GM21390 (cell line): Measurements from ENCODE around the gene SPACA7.
"Not testable (repeated sequence)": the region's sequence is repeated elsewhere in the genome, so short reads cannot be mapped to it uniquely, and the experiment has no call there.

Experiments
- ATAC-seq: cut with Tn5 transposase; IDR thresholded peaks from one replicate; pipeline ENCODE4 v1.9.1; 2021; ENCODE audit not compliant: unreplicated experiment

Gene SPACA7

GRCh38 chr13:112349681-112350080 lies 26.5 kb upstream of the SPACA7 start:
- ATAC-seq: no peak

GRCh38 chr13:112350300-112350699 lies 25.9 kb upstream of the SPACA7 start:
- no peak for ATAC-seq

GRCh38 chr13:112351825-112352224 lies 24.3 kb upstream of the SPACA7 start:
- no peak for ATAC-seq

GRCh38 chr13:112353856-112354255 lies 22.3 kb upstream of the SPACA7 start:
- no peak for ATAC-seq

GRCh38 chr13:112354330-112355273 lies 21.6 kb upstream of the SPACA7 start:
- ATAC-seq: no peak

- no peak for ATAC-seq
Observed at GRCh38 chr13:112355274-112355838, 20.8 kb upstream of the SPACA7 start.

GRCh38 chr13:112356190-112356589 lies 20.0 kb upstream of the SPACA7 start:
- no peak for ATAC-seq

GRCh38 chr13:112358156-112358555 lies 18.0 kb upstream of the SPACA7 start:
- no peak for ATAC-seq

GRCh38 chr13:112362021-112362420 lies 14.1 kb upstream of the SPACA7 start:
- no peak for ATAC-seq

- ATAC-seq: no peak
Observed at GRCh38 chr13:112363867-112364528, 12.2 kb upstream of the SPACA7 start.

- ATAC-seq: no peak
Observed at GRCh38 chr13:112366907-112367646, 9.1 kb upstream of the SPACA7 start.

- ATAC-seq: no peak
Observed at GRCh38 chr13:112368883-112369282, 7.3 kb upstream of the SPACA7 start.

- ATAC-seq: no peak
Observed at GRCh38 chr13:112370311-112370710, 5.8 kb upstream of the SPACA7 start.

- ATAC-seq: no peak
Observed at GRCh38 chr13:112374271-112374670, 1.9 kb upstream of the SPACA7 start.

- no peak for ATAC-seq
Observed at GRCh38 chr13:112391746-112392145, 15.6 kb downstream of the SPACA7 start.

- no peak for ATAC-seq
Observed at GRCh38 chr13:112392719-112393118, 16.6 kb downstream of the SPACA7 start.

- ATAC-seq: not testable (repeated sequence)
Observed at GRCh38 chr13:112395022-112395421, 18.9 kb downstream of the SPACA7 start.

- not testable (repeated sequence) for ATAC-seq
Observed at GRCh38 chr13:112395941-112396340, 19.8 kb downstream of the SPACA7 start.

GRCh38 chr13:112397108-112397507 lies 21.0 kb downstream of the SPACA7 start:
- ATAC-seq: no peak

- not testable (repeated sequence) for ATAC-seq
Observed at GRCh38 chr13:112398347-112398746, 22.2 kb downstream of the SPACA7 start.

- ATAC-seq: not testable (repeated sequence)
Observed at GRCh38 chr13:112409828-112410227, 33.7 kb downstream of the SPACA7 start.
